K562 (cell line): ENCODE data around the gene HDAC1. TPM values are rescaled to one million over a fixed set of nuclear protein-coding genes. Genes with fewer than 3 reads are reported as not detected.

ENCODE experiments used
- polyA plus RNA-seq, 8 experiments: library from polyadenylated mRNA; depleted of rRNA in 4 of 8; stranded (reverse) in 5 of 8; unstranded in 3 of 8; fragments of >200 nt; fragmentation: Nextera tagmentation in 2 of 8; fragmentation: Illumina TruSeq in 1 of 8; extraction: Ambion mirVana in 2 of 8; extraction: Trizol in 1 of 8; gene quantifications; 2 replicates each; pipeline versions ENCODE4 v1.2.1 to v1.2.3, GENCODE V29; 2011 to 2014; ENCODE audit warnings: inconsistent platforms in 1 of 8, missing spikeins in 1 of 8
- total RNA-seq, 7 experiments: library from RNA; depleted of rRNA in 6 of 7; stranded (reverse); fragments of >200 nt in 6 of 7; fragmentation: Illumina TruSeq in 2 of 7; extraction: Trizol in 2 of 7; gene quantifications; 2 replicates each; pipeline versions ENCODE4 v1.2.1 to v1.2.3, GENCODE V29; 2011 to 2021; ENCODE audit warnings: low replicate concordance in 1 of 7
- TF ChIP-seq, protein P1 (sequence below), 2 experiments: fragments of 450-650 bp; IDR thresholded peaks; 2 replicates each; pipeline ENCODE4 v1.6.1; 2016; ENCODE audit warnings: mild to moderate bottlenecking in 2 of 2, borderline replicate concordance in 1 of 2, low read depth in 1 of 2, moderate library complexity in 1 of 2
- TF ChIP-seq, protein P2 (sequence below), 2 experiments: fragments of 450-650 bp in 1 of 2; sonication (generic) in 1 of 2; formaldehyde crosslinking; conservative IDR thresholded peaks; 2 replicates each; pipeline versions ENCODE4 v1.4.0 to v1.8.1; 2020 to 2022; ENCODE audit warnings: mild to moderate bottlenecking in 1 of 2, missing genetic modification reagents in 1 of 2

HDAC1 gene
- total and polyA plus RNA-seq, 9 of the 15 experiments (the other 6 are each of a cell fraction or from before 2014, with no cell fraction given): 169 to 384 (median 193) TPM

- TF ChIP-seq, protein P1, sequence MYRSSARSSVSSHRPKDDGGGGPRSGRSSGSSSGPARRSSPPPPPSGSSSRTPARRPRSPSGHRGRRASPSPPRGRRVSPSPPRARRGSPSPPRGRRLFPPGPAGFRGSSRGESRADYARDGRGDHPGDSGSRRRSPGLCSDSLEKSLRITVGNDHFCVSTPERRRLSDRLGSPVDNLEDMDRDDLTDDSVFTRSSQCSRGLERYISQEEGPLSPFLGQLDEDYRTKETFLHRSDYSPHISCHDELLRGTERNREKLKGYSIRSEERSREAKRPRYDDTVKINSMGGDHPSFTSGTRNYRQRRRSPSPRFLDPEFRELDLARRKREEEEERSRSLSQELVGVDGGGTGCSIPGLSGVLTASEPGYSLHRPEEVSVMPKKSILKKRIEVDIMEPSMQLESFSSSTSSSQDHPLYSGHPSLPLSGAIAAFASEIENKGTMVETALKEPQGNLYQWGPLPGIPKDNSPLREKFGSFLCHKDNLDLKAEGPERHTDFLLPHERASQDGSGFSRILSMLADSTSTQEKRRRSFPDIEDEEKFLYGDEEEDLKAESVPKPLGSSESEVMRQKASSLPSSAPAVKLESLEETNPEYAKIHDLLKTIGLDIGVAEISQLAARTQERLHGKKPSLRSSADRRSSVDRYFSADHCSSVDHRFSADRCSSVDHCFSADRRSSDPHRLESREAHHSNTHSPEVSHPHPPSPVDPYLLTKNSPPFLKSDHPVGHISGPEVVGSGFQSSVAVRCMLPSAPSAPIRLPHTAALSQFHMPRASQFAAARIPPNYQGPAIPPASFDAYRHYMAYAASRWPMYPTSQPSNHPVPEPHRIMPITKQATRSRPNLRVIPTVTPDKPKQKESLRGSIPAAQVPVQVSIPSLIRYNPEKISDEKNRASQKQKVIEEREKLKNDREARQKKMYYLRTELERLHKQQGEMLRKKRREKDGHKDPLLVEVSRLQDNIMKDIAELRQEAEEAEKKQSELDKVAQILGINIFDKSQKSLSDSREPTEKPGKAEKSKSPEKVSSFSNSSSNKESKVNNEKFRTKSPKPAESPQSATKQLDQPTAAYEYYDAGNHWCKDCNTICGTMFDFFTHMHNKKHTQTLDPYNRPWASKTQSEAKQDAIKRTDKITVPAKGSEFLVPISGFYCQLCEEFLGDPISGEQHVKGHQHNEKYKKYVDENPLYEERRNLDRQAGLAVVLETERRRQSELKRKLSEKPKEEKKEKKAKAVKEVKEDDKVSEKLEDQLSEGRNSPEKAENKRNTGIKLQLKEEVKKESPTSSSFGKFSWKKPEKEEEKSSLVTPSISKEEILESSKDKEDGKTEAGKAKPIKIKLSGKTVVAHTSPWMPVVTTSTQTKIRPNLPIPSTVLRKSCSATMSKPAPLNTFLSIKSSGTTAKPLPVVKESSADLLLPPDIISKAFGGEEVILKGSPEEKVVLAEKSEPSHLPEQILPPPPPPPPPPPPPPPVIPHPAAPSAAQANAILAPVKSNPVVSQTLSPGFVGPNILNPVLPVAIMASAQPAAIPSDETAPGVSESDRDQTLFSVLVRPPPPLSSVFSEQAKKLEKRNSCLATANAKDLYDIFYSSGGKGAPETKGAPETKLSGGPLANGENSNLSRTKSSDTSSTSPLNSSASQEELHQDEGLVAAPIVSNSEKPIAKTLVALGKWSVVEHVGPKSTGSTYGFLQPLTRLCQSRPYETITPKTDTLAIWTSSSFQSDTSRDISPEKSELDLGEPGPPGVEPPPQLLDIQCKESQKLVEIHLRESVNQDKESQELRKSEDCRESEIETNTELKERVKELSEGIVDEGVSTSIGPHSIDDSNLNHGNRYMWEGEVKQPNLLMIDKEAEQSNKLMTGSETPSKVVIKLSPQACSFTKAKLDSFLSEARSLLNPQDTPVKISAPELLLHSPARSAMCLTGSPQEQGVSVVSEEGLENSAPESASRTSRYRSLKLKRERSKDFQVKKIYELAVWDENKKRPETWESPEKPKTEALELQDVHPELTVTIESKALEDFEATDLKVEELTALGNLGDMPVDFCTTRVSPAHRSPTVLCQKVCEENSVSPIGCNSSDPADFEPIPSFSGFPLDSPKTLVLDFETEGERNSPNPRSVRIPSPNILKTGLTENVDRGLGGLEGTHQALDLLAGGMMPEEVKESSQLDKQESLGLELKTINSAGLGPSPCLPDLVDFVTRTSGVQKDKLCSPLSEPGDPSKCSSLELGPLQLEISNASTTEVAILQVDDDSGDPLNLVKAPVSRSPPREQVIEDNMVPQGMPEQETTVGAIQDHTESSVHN (IDR thresholded peaks at IDR 0.05; ENCODE audit: borderline replicate concordance in 1 of 2, low read depth in 1 of 2): no peak
- TF ChIP-seq, protein P2, sequence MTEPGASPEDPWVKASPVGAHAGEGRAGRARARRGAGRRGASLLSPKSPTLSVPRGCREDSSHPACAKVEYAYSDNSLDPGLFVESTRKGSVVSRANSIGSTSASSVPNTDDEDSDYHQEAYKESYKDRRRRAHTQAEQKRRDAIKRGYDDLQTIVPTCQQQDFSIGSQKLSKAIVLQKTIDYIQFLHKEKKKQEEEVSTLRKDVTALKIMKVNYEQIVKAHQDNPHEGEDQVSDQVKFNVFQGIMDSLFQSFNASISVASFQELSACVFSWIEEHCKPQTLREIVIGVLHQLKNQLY (CRISPR knock-in tag; conservative IDR thresholded peaks at IDR 0.05): no peak
Measured at GRCh38 chr1:32263744-32264143, 28.1 kb upstream of the HDAC1 start (continued).
